Ovary (tissue), 9 donors: ENCODE measurements around the gene SH3TC2. TPM values are rescaled to one million over a fixed set of nuclear protein-coding genes. Genes with fewer than 3 reads are reported as not detected.

Source experiments
- DNase-seq, 5 donors: peaks; one replicate each; pipeline ENCODE4 v3.0.0-alpha.2; 2019 to 2020
- H3K27ac ChIP-seq, 2 donors: fragments of 200-600 bp; one replicate each; pipeline versions ENCODE4 v1.5.1 to v1.8.0; 2019 to 2022
- H3K27me3 ChIP-seq: fragments of 200-600 bp; one replicate; pipeline ENCODE4 v1.8.0; 2022
- H3K36me3 ChIP-seq: fragments of 200-600 bp; sonication (generic); one replicate; pipeline ENCODE4 v1.5.1; 2019
- H3K4me1 ChIP-seq: one replicate; pipeline ENCODE4 v1.8.1; 2013; ENCODE audit warnings: mild to moderate bottlenecking, moderate library complexity; ENCODE audit not compliant: insufficient read depth
- H3K4me3 ChIP-seq: fragments of 200-600 bp; sonication (generic); one replicate; pipeline ENCODE4 v1.5.1; 2017
- H3K9me3 ChIP-seq, 2 donors: fragments of 200-600 bp in 1 of 2; sonication (generic) in 1 of 2; one replicate each; pipeline versions ENCODE4 v1.5.1 to v1.8.1; 2013 to 2019; ENCODE audit warnings: mild to moderate bottlenecking in 1 of 2, moderate library complexity in 1 of 2
- CTCF ChIP-seq, 3 donors: fragments of 450-650 bp in 2 of 3; fragments of 200-600 bp in 1 of 3; IDR thresholded peaks; one replicate each; pipeline versions ENCODE4 v1.5.1 to v1.8.0; 2016 to 2022; ENCODE audit warnings: antibody characterized with exemption in 3 of 3, mild to moderate bottlenecking in 1 of 3
- EP300 ChIP-seq: sonication (generic); formaldehyde crosslinking; IDR thresholded peaks from one replicate; pipeline ENCODE4 v1.6.1; 2017; ENCODE audit warnings: antibody characterized with exemption
- POLR2A ChIP-seq: fragments of 450-650 bp; IDR thresholded peaks from one replicate; pipeline ENCODE4 v1.6.1; 2017; ENCODE audit warnings: antibody characterized with exemption, mild to moderate bottlenecking, moderate library complexity
- WGBS, 3 donors: extraction: QIAGEN DNeasy Blood & Tissue Kit in 1 of 3; methylation state at CpG; one replicate each; pipeline versions ENCODE4 v1.1.5 to v1.1.7; 2013 to 2017; 5-methylcytosine and 5-hydroxymethylcytosine counted together
- intact Hi-C, 4 donors: fragments of 100-400 bp; cut with DNase I; formaldehyde crosslinking; loops; one replicate each; pipeline versions ENCODE4 v1.11.0 to v1.15.1; 2022 to 2023
- polyA plus RNA-seq, 2 donors: library from polyadenylated mRNA; stranded (reverse); fragments of 200-250 nt in 1 of 2; fragments of 350-450 nt in 1 of 2; fragmentation: Illumina TruSeq in 1 of 2; extraction: RNeasy Lipid Tissue Mini Kit (QIAGEN cat#74804) in 1 of 2; gene quantifications; one replicate each; pipeline ENCODE4 v1.2.3, GENCODE V29; 2013 to 2014
- total RNA-seq, 7 donors: library from RNA; depleted of rRNA in 2 of 7; stranded (reverse); fragments of >200 nt in 2 of 7; fragmentation: NEBNext Ultra II Directional in 3 of 7; extraction: Animal tissue kit (Norgen Biotek cat#: 25700) in 3 of 7; gene quantifications; one replicate each; pipeline versions ENCODE4 v1.1.0 to v1.2.4, GENCODE V29; 2016 to 2023
- donor health status: DM: no; HTN: no; CAD: no; lungs with moderate emphysema.
- donor health status: DM: no; HTN: no; CAD: no.
- donor health status: Bipolar disorder and iron deficiency.
- donor health status: DM: yes; HTN: yes; CAD: no.
- donor health status: DM: no; HTN: no; CAD: no.
- donor health status: DM: yes; HTN: yes; CAD: no.

SH3TC2 gene
- total and polyA plus RNA-seq, 9 donors, result 0.18 to 0.80 (median 0.59) TPM

DNA sequence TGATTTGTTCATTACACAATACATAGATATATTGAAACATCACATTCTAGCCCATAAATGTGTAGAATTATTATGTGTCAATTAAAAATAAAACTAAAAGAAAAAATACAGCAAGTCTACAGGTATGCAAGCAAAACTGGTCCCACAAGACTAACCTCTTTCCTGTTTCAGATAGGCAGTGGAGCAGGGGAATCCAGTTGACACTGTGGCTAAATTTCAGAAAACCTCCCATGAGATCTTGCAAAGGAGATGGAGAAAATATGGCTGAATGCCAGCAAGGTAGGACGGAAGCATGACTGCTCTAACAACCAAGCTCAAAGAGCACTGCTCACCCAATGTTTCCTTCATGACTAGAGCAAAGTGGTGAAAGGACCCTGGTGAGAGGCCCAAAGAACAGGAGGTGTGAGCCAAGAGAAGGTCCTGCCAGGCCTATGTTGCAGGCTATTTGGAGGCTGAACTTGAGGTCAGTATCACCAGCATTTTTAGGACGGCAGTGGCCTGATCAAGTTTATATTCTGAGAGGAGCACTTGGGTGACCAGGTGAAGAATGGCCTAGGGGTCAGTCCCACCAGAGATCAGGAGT lies 1.1 kb upstream of the SH3TC2 start:
- WGBS, 3 donors, result 72 to 81% (median 80%) methylated on average over 2 of the region's 2 CpGs
- no peaks in the 10 kb centered on the region for H3K4me1 ChIP-seq
- no peaks in the 10 kb centered on the region for H3K36me3 ChIP-seq
- no peak overlapping the region for H3K4me3 ChIP-seq
- no peak overlapping the region for H3K27ac ChIP-seq
- intact Hi-C loops, result no loop called here
- no peak for TF ChIP-seq CTCF (IDR thresholded peaks at IDR 0.05)
- no peaks in the 10 kb centered on the region for H3K9me3 ChIP-seq
- no peak for DNase-seq
- no peaks in the 10 kb centered on the region for H3K27me3 ChIP-seq

- no peak for DNase-seq
- Histone ChIP-seq H3K4me3 (no peak overlapping the region), H3K4me1 (no peaks in the 10 kb centered on the region), H3K36me3 (no peaks in the 10 kb centered on the region), H3K9me3 (no peaks in the 10 kb centered on the region), H3K27me3 (no peaks in the 10 kb centered on the region), H3K27ac (no peak overlapping the region)
- intact Hi-C loops, result no loop called here
- TF ChIP-seq CTCF (IDR thresholded peaks at IDR 0.05) (no peak), POLR2A (no peak), EP300 (no peak)
- 60 to 69% (median 64%) methylated on average over 3 of the region's 3 CpGs for WGBS, 3 donors
Measured at GRCh38 chr5:149062371-149063016, 368 bp downstream of the SH3TC2 start.

DNA sequence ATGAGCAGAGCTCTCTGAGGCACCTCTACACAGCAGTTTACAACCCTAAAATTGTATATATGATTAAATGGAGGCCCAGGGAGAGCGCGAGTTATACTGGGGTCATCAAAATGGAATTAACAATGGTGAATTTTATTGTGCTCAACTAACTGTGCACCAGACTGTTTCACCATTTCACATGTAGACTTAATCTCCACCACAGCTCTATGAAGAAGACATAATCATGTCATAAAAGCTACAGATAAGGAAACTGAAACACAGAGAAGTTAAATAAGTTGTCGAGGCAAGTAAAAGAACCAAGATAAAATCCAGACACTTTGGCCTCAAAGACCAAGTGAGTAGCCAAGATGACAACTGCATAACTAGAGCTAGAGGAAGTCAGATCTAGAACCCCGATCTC lies 1.5 kb downstream of the SH3TC2 start:
- no peaks in the 10 kb centered on the region for H3K36me3 ChIP-seq
- TF ChIP-seq POLR2A, result no peak
- TF ChIP-seq EP300, result no peak
- no peak for TF ChIP-seq CTCF (IDR thresholded peaks at IDR 0.05)
- no peak for DNase-seq
- no peaks in the 10 kb centered on the region for H3K9me3 ChIP-seq
- no peak overlapping the region for H3K4me3 ChIP-seq
- no peak overlapping the region for H3K27ac ChIP-seq
- WGBS, 3 donors, result 82 to 84% (median 83%) methylated on average over 4 of the region's 4 CpGs
- no peaks in the 10 kb centered on the region for H3K4me1 ChIP-seq
- no peaks in the 10 kb centered on the region for H3K27me3 ChIP-seq
- intact Hi-C loops, result no loop called here

GRCh38 chr5:149060325-149060724 lies 2.5 kb downstream of the SH3TC2 start:
- no peaks in the 10 kb centered on the region for H3K9me3 ChIP-seq
- no peaks in the 10 kb centered on the region for H3K36me3 ChIP-seq
- no peak overlapping the region for H3K4me3 ChIP-seq
- intact Hi-C loops, result no loop called here
- no peaks in the 10 kb centered on the region for H3K4me1 ChIP-seq
- H3K27me3 ChIP-seq, result no peaks in the 10 kb centered on the region
- no peak for TF ChIP-seq POLR2A
- TF ChIP-seq CTCF (IDR thresholded peaks at IDR 0.05), result no peak
- no peak for TF ChIP-seq EP300
- no peak for DNase-seq
- no peak overlapping the region for H3K27ac ChIP-seq
- 0 to 6% (median 0%) methylated on average over 1 of the region's 1 CpG for WGBS, 3 donors
